ENCODE results near the gene PPP5C.
"Not testable (repeated sequence)": the region's sequence is repeated elsewhere in the genome, so short reads cannot be mapped to it uniquely, and the experiment has no call there.

Gene PPP5C

DNA sequence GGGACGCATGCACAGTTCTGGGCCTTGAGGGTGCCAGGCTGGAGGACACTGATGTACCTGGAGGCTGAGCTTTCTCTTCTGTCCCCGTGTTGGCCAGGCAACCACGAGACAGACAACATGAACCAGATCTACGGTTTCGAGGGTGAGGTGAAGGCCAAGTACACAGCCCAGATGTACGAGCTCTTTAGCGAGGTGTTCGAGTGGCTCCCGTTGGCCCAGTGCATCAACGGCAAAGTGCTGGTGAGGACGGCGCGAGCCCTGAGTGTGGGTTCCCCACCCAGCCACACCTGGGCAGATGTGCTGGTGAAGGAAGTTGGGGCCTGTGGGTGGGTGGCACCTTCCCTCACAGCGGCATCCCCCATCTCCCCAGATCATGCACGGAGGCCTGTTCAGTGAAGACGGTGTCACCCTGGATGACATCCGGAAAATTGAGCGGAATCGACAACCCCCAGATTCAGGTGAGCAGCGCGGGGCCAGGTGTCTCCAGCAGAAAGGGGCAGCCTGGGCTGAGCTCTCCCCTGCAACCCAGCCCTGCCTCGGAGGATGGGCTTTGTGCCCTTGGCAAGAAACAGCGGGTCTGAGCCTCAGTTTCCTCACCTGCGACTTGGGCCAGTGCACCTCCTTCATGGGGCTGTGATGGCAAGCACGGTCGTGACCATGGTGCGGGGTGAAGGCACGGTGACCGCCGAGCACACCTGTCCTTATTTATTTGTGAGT is 40.3 kb downstream of the PPP5C start:
- no peak for FAIRE-seq

DNA sequence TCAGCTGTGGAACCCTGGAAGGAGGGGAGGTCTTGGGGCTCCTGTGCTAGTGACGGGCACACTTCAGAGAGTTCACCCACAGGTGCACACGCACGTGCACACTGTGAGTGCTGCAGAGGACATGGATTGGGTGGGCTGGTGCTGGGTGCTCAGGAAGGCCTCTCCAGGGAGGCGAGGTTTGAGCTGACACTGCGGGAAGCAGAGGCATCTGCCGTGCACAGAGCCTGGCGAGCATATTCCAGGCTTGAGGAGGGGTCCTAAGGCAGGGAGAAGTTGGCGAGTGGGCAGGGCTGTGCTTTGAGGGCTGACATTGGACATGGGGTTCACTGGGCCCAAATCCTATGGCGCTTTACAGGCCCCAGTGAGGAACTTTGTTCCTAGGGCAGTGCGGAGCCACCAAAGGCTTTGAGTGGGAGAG is 40.8 kb downstream of the PPP5C start:
- no peak for FAIRE-seq

DNA sequence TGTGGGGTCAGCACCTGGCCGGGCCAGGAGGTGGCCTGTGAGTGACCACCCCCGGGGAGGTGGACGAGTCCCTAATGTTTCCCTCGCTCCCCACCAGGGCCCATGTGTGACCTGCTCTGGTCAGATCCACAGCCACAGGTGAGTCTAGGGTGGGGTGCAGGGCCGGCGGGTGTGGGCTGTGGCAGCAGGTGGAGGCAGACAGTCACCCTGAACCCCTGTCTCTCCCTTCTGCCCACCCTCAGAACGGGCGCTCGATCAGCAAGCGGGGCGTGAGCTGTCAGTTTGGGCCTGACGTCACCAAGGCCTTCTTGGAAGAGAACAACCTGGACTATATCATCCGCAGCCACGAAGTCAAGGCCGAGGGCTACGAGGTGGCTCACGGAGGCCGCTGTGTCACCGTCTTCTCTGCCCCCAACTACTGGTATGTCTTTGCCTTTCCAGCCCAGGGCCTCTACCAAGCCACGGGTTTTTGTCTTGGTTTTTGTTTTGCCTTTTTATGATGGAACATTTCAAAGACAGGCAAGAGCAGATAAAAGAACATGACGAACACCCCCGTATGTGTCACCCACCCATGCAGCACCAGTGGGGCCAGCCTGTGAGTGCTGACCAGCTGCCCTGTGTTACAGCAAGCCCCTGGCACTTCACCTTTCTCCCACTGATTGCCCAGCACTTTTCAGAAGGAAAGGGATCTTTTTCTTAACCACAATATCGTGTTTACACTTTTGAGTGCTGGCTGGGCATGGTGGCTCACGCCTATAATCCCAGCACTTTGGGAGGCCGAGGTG is 41.6 kb downstream of the PPP5C start:
- no peak for FAIRE-seq

DNA sequence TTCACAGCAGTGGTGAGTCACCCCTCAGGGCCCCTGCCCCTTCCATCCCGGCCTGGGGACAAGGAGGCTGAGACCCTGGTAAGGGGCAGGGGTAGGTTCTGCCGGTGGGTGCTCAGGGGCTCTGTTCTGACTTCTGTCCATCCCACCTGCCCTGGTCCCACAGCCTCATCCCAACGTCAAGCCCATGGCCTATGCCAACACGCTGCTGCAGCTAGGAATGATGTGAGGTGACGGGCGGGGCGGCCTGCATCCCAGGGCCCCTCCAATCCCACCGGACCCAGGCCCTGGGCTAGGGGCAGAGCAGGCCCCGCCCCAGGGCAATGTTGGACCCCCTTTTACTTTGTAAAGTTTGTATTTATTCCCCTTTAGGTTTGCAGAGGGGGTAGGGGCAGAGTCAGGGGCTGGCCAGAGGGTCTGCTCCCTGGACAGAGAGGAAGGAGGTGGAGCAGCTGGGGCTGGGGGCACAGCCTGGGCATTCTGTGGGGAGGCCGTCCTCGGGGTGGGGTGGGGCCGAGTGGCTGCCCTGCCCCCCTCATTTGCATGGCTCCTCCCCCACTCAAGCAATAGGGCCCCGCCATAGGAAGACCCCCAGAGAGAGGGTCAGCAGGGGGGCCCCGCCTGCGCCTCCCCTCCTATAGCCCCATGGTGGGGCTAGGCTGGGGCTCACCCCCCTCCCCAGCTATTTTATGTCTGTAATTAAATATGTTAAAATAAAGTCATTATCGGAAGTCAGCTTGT is 43.4 kb downstream of the PPP5C start:
- FAIRE-seq, result no peak

DNA sequence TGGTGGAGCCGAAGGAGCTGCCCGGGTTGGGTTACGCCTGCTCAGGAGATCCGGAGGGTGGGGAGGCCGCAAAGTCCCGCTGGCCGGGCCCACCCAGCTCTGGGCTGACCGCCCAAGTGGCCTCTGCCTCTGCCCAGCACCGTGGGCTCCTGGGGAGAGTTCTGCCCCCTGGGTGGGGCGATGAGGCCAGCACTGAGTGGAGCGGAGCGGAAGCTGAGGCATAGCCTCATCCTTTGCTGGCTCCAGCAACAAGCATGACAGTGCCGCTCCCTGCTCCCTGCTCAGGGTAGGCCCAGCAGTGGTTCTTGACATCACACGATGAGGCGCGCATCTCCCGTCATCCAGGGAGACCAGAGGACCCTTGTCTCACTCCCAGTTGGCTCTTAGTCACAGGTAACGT is 44.0 kb downstream of the PPP5C start:
- no peak for FAIRE-seq

DNA sequence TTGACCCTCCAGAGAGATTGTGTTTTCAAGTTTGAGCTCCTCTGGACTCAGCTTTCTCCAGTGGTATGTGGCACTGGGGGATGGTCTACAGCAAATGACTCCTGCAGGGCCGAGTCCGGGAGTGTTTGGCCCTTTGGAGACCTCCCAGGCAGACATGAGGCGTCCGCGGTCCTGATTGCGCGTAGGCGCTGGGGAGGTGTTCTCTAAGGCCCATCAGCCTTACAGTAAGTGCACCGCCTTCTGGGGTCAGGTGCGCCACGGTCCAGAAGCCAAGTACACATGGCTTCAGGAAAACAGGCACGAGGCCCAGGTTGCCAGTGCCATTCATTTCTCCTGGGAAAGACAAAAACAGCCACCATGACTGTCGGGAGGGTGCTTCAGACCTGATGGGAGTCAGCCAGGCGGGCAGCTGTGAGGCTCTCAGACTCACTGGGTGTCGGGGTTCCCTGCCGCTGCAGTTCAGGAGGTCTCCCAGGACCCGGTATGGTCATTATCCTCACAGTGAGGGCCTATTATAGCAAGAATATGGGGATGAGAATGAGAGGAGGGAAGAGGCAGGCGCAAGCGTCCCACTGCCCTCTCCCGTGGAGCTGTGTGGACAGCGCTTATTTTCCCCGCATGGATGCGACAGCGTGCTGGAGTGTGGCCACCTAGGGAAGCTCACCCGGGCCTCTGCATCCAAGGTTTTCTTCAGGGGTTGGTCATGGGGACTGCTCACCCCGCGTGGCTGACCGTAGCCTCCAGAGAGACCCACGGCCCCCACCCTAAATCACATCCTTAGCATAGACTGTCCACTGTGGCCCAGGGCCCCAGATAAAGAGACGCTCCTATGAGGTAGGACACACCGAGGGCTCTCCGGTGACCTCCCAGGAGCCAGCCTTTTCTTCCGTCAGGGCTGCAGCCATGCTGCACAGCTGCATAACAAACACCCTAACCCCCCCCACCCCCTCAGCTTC is 44.7 kb downstream of the PPP5C start:
- no peak for FAIRE-seq

DNA sequence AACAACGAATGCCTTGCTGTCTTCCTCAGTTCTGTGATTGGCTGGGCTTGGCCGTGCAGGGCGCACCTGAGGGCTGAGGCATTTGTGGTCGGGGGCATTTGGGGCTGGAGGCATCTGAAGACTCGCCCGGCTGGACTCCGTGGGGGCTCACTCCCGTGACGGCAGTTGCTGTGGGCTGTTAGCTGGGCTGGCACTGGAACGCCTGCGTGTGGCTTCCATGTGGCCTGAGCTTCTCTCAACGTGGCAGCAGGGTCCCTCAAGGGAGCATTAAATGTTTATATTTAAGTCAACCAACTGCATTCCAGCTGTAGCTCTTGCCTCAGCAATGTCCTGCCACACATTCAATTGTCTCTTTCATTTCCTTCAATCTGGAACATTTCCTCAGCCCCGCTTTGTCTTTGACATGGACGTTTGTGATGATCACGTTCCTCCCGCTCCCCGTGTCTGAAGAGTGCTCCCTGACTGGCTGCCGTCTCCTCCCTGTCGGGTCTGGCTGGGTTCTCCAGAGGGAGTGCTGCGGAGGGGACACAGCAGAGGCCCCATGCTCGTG is 45.4 kb downstream of the PPP5C start:
- no peak for FAIRE-seq

DNA sequence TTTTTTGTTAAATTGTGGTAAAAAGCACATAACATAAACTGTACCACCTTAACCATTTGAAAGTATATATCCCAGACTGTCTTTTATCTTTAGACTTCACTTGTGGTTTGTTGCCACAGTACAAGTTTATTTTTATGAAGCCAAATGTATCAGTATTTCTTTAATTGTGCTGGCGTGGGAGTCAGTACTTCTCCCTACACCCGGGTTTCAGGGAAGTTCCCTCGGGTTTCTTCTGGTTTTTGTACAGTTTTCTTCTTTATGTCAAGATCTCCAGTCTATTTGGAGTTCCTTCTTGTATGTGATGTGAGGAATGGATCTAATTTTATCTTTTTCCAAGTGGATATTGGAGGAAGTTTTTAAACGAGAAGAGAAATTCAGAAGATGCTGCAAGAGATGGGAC is 46.0 kb downstream of the PPP5C start:
- FAIRE-seq, result no peak

DNA sequence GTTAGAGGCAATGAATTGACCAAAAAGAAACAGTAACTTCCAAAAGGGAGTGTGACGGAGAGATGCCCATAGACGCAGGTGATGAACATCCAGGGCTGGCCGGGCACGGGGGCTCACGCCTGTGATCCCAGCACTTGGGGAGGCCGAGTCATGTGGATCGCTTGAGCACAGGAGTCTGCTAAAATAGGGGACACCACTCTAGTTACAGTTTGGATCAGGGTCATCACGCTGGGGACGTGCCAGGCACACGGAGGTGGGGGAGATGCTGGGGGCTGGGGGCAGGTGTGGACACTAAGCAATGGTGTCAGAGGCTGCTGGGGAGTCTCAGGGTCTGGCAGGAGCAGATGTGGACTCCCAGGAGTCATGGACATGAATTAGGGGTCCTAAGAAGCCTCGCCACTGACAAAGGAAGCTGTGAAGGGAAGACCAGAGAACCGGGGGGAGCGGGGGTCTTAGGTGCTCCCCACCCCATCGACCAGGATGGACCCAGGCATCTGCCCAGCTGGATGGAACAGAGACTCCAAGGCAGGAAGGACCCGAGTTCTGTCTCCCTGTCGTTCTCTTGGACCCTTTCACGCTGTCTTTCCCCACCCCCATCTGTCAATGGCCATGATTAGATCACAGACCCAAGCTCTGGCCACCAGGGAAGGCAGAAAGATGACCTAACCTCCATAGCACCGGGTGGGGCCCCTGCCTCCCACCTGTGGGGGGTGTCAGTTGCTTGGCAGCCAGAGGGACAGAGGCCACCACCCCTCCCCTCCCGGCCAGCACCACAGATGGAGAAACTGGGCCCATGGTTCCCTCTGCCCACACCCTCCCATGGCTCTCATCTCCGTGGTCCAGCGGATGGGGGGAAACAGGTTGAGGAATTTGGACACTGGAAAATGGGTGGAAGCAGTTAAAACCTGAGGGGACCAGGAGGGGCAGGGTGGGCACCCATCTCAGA is 46.8 kb downstream of the PPP5C start:
- FAIRE-seq, result no peak

DNA sequence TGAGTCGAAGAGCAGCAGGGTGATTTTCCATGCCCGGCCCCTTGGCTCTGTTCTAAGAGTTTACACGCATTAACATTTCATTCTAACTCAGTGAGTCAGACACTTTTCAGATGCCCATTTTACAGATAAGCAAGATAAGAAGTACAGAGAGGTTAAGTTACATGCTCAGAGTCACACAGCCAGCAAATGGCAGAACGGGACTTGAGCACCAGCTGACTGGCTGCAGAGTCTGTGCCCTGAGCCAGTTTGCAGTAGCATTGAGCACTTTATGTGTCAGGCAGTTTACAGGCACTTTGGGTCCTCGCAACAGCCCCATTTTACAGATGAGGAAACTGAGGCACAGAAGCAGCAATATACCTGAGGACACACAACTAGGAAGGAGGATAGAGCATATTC is 47.5 kb downstream of the PPP5C start:
- FAIRE-seq, result no peak

DNA sequence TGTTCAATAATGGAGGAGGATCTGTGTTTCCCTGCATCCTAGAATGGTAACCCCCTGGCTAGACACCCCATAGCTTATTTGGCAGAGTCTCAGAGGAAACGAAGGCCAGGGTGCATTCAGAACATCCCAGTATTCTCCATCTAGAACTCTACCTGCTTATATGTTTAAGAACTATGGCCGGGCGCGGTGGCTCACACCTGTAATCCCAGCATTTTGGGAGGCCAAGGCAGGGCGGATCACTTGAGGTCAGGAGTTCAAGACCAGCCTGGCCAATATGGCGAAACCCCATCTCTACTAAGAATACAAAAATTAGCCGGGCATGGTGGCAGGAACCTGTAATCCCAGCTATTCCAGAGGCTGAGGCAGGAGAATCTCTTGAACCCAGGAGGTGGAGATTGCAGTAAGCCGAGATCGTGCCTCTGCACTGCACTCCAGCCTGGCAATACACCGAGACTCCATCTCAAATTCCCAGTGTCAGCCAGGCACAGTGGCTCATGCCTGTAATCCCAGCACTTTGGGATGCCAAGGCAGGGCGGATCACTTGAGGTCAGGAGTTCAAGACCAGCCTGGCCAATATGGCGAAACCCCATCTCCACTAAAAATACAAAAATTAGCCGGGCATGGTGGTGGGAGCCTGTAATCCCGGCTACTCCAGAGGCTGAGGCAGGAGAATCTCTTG is 51.1 kb downstream of the PPP5C start:
- FAIRE-seq, result not testable (repeated sequence)

DNA sequence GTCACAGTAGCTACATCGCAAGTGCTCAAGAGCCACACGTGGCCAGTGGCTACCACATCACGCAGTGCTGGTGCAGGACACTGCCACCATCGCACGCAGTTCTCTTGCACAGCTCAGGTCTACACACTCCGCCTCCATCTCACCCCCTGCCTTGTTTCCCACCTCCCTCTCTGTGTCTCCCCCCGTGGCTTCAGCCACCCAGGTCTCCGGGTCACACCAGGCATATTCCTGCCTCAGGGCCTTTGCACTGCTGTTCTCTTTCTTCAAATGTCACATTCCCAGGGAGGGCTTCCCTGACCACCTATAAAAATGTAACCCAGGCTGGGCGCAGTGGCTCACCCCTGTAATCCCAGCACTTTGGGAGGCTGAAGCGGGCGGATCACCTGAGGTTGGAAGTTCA is 55.8 kb downstream of the PPP5C start:
- no peak for FAIRE-seq

DNA sequence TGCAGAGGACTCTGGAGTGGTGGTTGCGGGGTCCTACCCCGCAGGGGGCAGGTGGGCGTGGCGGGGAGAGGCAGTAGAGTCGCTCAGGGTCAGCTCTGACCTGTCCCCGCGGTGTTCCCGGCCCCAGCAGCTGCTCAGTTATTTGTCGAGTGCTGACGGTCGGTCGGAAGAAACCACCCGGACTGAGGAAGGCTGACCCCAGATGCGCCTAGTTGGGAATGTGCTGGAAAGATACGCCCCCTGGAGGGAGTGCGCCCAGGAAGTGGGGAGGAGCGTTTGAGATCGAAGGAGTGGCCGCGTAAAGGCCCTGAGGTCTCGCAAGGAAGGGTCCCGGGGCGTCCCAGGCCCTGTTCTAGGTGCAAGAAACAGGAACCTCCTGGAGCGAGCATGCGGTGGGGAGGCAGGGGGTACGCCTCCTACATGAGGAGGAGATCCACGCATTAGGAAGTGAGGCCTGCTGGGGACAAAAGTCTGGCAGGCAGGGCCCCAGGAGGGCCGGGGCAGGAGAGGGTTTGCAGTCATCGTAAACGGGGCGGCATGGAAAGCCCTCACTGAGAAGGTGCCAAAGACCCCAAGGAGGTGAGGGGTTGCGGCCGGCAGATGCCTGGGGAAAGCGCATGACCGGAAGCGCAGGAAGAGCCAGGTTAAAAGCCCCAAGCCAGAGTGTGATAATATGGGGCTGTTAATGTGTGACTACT is 57.3 kb downstream of the PPP5C start:
- FAIRE-seq, result no peak

DNA sequence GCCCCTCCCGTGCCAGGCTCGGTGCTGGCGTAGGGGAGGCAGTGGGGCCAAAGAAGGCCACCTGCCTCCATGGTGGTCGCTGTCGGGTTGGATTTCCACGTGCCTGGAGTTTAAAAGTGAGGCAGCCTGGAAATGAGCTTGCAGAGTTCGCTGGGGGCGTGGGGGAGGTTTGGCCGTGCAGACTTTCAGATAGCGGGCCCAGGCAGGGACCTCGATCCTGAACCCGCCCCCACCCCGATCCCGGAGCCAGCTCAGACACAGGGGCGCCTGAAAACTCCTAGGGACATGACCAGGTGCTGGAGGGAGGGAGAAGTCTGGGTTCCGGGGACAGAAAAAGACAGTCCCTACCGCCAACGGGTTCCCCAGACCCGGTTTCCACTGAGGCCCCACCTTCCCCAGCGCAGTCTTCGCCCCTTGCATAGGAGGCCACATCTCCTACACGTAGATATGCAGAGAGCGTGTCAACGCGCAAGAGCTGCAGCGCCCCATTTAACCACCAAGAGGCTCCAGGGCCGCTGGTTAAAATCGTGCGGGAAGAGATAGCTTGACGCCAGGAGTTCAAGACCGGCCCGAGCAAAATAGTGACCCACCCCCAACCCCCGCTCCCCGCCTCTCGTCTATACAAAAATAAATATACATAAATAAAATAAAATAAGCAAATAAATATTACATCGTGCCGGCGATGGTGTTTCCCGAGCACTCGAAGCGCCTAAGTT is 58.0 kb downstream of the PPP5C start:
- no peak for FAIRE-seq

DNA sequence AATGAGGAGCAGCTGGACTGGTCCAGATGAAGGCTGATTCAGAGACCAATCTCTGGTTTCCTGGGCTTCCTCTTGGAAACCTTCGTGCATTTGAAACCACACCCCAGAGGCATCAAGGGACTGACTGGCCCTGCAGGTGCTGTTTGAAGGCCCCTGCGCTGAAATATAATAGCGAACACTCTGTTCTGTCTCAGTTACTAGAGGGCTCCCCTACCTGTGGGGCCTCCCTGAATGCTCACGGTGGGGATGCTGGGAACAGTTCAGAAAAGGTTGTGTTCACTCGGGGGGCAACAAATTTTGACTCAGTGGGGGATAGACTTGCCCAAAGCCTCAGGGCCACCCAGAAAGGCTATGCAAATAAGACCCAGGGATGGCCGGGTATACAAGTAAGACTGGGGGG is 60.1 kb downstream of the PPP5C start:
- no peak for FAIRE-seq

DNA sequence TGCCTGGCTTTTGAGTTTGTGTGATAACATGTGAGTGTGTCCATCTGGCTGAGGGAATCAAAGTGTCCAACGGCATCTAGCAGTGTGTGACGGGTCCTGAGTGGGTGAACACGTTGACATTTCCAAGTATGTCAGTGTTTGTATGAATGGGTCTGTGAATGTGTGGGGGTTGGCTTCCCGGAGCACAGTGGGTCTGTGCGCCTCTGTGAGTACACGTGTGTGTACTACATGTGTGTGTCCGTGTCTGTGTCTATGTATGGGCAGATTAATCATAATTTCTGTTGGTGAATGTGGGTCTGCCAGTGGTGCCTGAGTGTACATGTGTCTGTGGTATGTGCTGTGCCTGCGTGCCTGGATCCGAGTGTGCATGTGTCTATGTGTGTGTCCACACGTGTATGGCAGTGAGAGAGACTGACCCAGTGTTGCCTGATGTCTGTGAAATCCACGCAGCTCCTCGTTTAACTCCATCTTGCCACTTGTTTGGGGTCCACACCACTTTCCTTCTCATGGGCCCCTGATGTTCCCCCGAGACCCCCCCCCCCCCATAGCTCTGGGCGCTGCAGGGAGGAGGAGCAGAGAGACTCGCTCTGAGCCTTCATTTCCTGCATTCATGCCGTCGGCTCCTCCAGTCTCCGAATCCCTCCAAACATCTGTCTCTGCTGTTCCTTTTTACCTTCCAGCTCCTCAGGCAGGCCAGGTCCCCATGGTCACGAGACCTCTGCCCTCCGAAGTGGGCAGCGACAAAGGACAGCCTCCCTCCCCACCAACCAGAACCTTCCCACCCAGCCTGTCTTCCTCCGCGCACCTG is 61.2 kb downstream of the PPP5C start:
- no peak for FAIRE-seq

DNA sequence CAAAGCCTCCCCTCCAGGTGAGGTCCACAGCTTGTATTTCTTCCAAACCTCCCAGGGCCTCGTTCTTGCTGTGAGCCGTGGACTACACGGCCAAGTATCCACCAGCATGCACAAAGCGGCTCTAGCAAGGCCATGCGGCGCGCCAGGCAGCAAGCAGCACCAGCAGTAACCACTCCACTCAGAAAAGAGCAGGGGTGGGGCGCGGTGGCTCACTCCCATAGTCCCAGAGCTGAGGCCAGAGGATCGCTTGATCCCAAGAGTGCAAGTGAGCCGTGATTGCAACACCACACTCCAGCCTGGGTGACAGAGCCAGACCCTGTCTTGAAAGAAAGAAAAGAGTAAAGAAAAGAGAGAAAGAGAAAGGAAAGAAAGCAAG is 61.8 kb downstream of the PPP5C start:
- no peak for FAIRE-seq

DNA sequence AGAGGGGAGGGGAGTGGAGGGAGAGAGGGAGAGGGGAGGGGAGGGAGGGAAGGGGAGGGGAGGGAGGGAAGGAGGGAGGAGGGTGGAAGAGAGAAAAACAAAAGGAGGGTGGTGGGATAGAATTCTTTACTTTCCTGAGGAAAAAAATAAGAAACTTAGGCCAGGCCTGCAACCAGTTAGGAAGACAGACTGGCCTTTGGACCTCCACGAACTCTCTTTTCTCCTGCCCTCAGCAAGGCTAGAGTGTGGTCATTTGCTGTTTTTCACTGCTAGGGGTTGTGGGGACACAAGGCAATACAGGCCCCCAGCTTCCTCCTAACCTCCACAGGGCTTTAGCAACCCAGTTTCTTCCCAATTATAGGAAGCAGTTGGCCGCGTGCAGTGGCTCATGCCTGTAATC is 62.3 kb downstream of the PPP5C start:
- FAIRE-seq, result no peak

Data from TTC549 (cell line).